ENCODE results near the gene CLDND1.
A peak's percentile ranks its signal among the peaks of the same experiment; 100 is the strongest.

Gene CLDND1

GRCh38 chr3:98531622-98532274 lies 9.0 kb upstream of the CLDND1 start, which contains the start of gene GPR15:
GPR15 (plus strand) TSS chr3:98531978; CDS start chr3:98532034, 56 bp downstream.
- H3K4me3 ChIP-seq (replicated peaks; ENCODE audit: low read depth, low read length): no peak within 1 kb of the TSS
- DNase-seq (ENCODE audit: low read depth): no peak
- TF ChIP-seq CTCF (IDR thresholded peaks at IDR 0.05; ENCODE audit: low read length, missing control alignments): no peak

GRCh38 chr3:98530676-98531075 lies 8.0 kb upstream of the CLDND1 start:
- TF ChIP-seq CTCF (IDR thresholded peaks at IDR 0.05; ENCODE audit: low read length, missing control alignments): no peak
- DNase-seq (ENCODE audit: low read depth): no peak
- H3K4me3 ChIP-seq (replicated peaks; ENCODE audit: low read depth, low read length): no peak overlapping the region

GRCh38 chr3:98529856-98530459 lies 7.3 kb upstream of the CLDND1 start:
- no peak overlapping the region for H3K4me3 ChIP-seq (replicated peaks; ENCODE audit: low read depth, low read length)
- TF ChIP-seq CTCF (IDR thresholded peaks at IDR 0.05; ENCODE audit: low read length, missing control alignments): no peak
- DNase-seq (ENCODE audit: low read depth): no peak

- no peak for TF ChIP-seq CTCF (IDR thresholded peaks at IDR 0.05; ENCODE audit: low read length, missing control alignments)
- no peak overlapping the region for H3K4me3 ChIP-seq (replicated peaks; ENCODE audit: low read depth, low read length)
- DNase-seq (ENCODE audit: low read depth): no peak
Observed at GRCh38 chr3:98528474-98529346, 6.0 kb upstream of the CLDND1 start.

GRCh38 chr3:98525494-98525893 lies 2.8 kb upstream of the CLDND1 start:
- no peak overlapping the region for H3K4me3 ChIP-seq (replicated peaks; ENCODE audit: low read depth, low read length)
- TF ChIP-seq CTCF (IDR thresholded peaks at IDR 0.05; ENCODE audit: low read length, missing control alignments): no peak
- DNase-seq (ENCODE audit: low read depth): no peak

- H3K4me3 ChIP-seq (replicated peaks; ENCODE audit: low read depth, low read length): peak overlapping the region; percentile 85
- TF ChIP-seq CTCF (IDR thresholded peaks at IDR 0.05; ENCODE audit: low read length, missing control alignments): no peak
- peak; percentile 62 for DNase-seq (ENCODE audit: low read depth)
Observed at GRCh38 chr3:98521897-98522543, 682 bp downstream of the CLDND1 start.

Measured in fibroblast of pulmonary artery (primary cell).